GM23338 (cell line): ENCODE measurements around the gene APBB1.

Source experiments
- EZH2 ChIP-seq: fragments of 200-600 bp; sonication (generic); IDR thresholded peaks from one replicate; pipeline ENCODE4 v1.8.0; 2017; ENCODE audit warnings: antibody characterized with exemption, mild to moderate bottlenecking, low read depth; ENCODE audit not compliant: unreplicated experiment
- EZH2phosphoT487 ChIP-seq: fragments of 200-600 bp; sonication (generic); IDR thresholded peaks from one replicate; pipeline ENCODE4 v1.8.1; 2018; ENCODE audit warnings: antibody characterized with exemption; ENCODE audit not compliant: unreplicated experiment
- JUNB ChIP-seq: IDR thresholded peaks from one replicate; pipeline ENCODE4 v1.6.1; 2016; ENCODE audit warnings: antibody characterized with exemption; ENCODE audit not compliant: unreplicated experiment
- POLR2AphosphoS5 ChIP-seq: IDR thresholded peaks from 2 replicates; pipeline ENCODE4 v1.6.1; 2016; ENCODE audit warnings: antibody characterized with exemption, low read depth
- ZNF331 ChIP-seq: fragments of 250-450 bp; sonication (Bioruptor Pico); IDR thresholded peaks from 2 replicates; pipeline ENCODE4 v1.5.0; 2020; ENCODE audit warnings: low read depth, mild to moderate bottlenecking, moderate library complexity
- TF ChIP-seq, protein P1 (sequence below), 2 experiments: fragments of 200-600 bp in 1 of 2; sonication (generic) in 1 of 2; conservative IDR thresholded peaks; 2 replicates each; pipeline versions ENCODE4 v1.5.1 to v1.6.1; 2016 to 2017; ENCODE audit warnings: antibody characterized with exemption in 2 of 2, low read depth in 2 of 2, mild to moderate bottlenecking in 2 of 2, moderate library complexity in 1 of 2
- TF ChIP-seq, protein P2 (sequence below): IDR thresholded peaks from one replicate; pipeline ENCODE4 v1.6.1; 2018; ENCODE audit warnings: antibody characterized with exemption; ENCODE audit not compliant: unreplicated experiment
- TF ChIP-seq, protein P3 (sequence below): IDR thresholded peaks from 2 replicates; pipeline ENCODE4 v1.6.1; 2016; ENCODE audit warnings: antibody characterized with exemption

DNA sequence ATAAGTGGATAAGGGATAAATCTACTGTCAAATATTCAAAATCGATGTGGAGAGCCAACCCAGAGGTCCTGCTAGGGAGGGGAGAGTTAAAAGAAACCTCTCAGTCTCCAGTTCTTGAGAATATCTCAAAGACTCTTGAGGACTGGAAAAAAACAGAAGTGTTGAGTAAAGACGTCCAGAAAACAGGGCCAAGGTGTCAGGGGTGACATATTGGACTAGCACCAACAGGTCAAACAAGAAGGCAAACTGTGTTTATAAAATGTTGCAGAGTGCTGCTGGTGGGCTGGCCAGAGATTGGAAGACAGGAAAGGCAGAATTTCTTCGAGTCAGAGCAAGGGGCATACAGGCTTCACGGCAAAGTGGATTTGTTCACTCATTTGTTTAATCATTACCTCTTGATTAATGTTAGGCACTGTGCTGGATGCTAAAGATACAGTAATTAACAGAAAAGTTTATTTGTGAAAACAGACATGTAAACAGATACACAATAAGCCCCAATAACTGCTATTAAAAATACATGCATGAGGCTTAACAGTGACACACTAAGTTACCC is 62.3 kb downstream of the APBB1 start:
- TF ChIP-seq EZH2phosphoT487 = no peak
- TF ChIP-seq, protein P1, sequence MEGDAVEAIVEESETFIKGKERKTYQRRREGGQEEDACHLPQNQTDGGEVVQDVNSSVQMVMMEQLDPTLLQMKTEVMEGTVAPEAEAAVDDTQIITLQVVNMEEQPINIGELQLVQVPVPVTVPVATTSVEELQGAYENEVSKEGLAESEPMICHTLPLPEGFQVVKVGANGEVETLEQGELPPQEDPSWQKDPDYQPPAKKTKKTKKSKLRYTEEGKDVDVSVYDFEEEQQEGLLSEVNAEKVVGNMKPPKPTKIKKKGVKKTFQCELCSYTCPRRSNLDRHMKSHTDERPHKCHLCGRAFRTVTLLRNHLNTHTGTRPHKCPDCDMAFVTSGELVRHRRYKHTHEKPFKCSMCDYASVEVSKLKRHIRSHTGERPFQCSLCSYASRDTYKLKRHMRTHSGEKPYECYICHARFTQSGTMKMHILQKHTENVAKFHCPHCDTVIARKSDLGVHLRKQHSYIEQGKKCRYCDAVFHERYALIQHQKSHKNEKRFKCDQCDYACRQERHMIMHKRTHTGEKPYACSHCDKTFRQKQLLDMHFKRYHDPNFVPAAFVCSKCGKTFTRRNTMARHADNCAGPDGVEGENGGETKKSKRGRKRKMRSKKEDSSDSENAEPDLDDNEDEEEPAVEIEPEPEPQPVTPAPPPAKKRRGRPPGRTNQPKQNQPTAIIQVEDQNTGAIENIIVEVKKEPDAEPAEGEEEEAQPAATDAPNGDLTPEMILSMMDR (conservative IDR thresholded peaks at IDR 0.05; ENCODE audit: low read depth in 2 of 2) = no peak
- TF ChIP-seq ZNF331 (CRISPR knock-in tag) = no peak
- TF ChIP-seq, protein P2, sequence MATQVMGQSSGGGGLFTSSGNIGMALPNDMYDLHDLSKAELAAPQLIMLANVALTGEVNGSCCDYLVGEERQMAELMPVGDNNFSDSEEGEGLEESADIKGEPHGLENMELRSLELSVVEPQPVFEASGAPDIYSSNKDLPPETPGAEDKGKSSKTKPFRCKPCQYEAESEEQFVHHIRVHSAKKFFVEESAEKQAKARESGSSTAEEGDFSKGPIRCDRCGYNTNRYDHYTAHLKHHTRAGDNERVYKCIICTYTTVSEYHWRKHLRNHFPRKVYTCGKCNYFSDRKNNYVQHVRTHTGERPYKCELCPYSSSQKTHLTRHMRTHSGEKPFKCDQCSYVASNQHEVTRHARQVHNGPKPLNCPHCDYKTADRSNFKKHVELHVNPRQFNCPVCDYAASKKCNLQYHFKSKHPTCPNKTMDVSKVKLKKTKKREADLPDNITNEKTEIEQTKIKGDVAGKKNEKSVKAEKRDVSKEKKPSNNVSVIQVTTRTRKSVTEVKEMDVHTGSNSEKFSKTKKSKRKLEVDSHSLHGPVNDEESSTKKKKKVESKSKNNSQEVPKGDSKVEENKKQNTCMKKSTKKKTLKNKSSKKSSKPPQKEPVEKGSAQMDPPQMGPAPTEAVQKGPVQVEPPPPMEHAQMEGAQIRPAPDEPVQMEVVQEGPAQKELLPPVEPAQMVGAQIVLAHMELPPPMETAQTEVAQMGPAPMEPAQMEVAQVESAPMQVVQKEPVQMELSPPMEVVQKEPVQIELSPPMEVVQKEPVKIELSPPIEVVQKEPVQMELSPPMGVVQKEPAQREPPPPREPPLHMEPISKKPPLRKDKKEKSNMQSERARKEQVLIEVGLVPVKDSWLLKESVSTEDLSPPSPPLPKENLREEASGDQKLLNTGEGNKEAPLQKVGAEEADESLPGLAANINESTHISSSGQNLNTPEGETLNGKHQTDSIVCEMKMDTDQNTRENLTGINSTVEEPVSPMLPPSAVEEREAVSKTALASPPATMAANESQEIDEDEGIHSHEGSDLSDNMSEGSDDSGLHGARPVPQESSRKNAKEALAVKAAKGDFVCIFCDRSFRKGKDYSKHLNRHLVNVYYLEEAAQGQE = no peak
- TF ChIP-seq, protein P3, sequence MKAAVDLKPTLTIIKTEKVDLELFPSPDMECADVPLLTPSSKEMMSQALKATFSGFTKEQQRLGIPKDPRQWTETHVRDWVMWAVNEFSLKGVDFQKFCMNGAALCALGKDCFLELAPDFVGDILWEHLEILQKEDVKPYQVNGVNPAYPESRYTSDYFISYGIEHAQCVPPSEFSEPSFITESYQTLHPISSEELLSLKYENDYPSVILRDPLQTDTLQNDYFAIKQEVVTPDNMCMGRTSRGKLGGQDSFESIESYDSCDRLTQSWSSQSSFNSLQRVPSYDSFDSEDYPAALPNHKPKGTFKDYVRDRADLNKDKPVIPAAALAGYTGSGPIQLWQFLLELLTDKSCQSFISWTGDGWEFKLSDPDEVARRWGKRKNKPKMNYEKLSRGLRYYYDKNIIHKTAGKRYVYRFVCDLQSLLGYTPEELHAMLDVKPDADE = no peak
- no peak for TF ChIP-seq EZH2
- no peak for TF ChIP-seq JUNB
- no peak for TF ChIP-seq POLR2AphosphoS5
